ENCODE results near the gene DLG2. TPM values are rescaled to one million over a fixed set of nuclear protein-coding genes. Genes with fewer than 3 reads are reported as not detected.

The DLG2 gene
- total and polyA plus RNA-seq, 2 of the 8 experiments (the other 6 are each of a cell fraction or from before 2014, with no cell fraction given), result 1.7 to 14.3 TPM

GRCh38 chr11:83914995-83915394 is 1712.1 kb downstream of the DLG2 start:
- H4K5ac ChIP-seq (ENCODE audit: insufficient read length, low read depth, low read length), result no peak overlapping the region
- no peak overlapping the region for H3K4me3 ChIP-seq (ENCODE audit: extremely low read depth in 1 of 4, insufficient read depth in 2 of 4, low read depth in 3 of 4, low read length in 4 of 4)
- 0 out of 2 replicates have a peak overlapping the region, but pooled peaks have one; percentile 24 for H2AFZ ChIP-seq (ENCODE audit: low read length)
- H3K9me3 ChIP-seq (ENCODE audit: insufficient read depth in 2 of 2, low read depth in 1 of 2, low read length in 1 of 2), result no peaks in the 10 kb centered on the region
- no peak overlapping the region for H3K4me2 ChIP-seq (ENCODE audit: insufficient read depth in 1 of 2, low read depth in 2 of 2, low read length in 2 of 2)
- H3K23ac ChIP-seq (ENCODE audit: insufficient read length), result no peak overlapping the region
- H3K27ac ChIP-seq (ENCODE audit: low read depth, low read length), result no peak overlapping the region
- H4K20me1 ChIP-seq (replicated peaks in 1 of 2; ENCODE audit: control insufficient read depth in 1 of 2, insufficient read depth in 2 of 2, low read length in 2 of 2), result no peaks in the 10 kb centered on the region
- ChIA-PET CTCF (ENCODE audit: partially characterized antibody) (interaction anchor here (1.0 to 1.1 kb wide), 2 partner anchors 9 to 12 kb away, joined by 4 read pairs; no protein-coding TSS in a partner anchor), POLR2A (ENCODE audit: partially characterized antibody) (no interaction called here)
- no peak overlapping the region for H2BK20ac ChIP-seq (ENCODE audit: low read length)
- H3K27me3 ChIP-seq (replicated peaks in 1 of 4; ENCODE audit: control insufficient read depth in 3 of 4, extremely low read depth in 1 of 4, insufficient read depth in 3 of 4, low read length in 3 of 4), result no peaks in the 10 kb centered on the region
- H3K79me1 ChIP-seq (ENCODE audit: low read depth, low read length), result no peaks in the 10 kb centered on the region
- H3K14ac ChIP-seq (ENCODE audit: insufficient read length), result no peak overlapping the region
- no peak overlapping the region for H3K18ac ChIP-seq (ENCODE audit: extremely low read depth, low read length)
- H3K4me1 ChIP-seq (replicated peaks in 1 of 4; ENCODE audit: control insufficient read depth in 3 of 4, insufficient read depth in 4 of 4, low read length in 3 of 4), result no peaks in the 10 kb centered on the region
- H3K79me2 ChIP-seq (ENCODE audit: control insufficient read depth in 1 of 2, insufficient read depth in 2 of 2, low read length in 2 of 2), result no peaks in the 10 kb centered on the region
- no peak overlapping the region for H4K91ac ChIP-seq (replicated peaks; ENCODE audit: insufficient read length, low read length)
- H2BK5ac ChIP-seq (ENCODE audit: low read depth, low read length), result no peak overlapping the region
- no peak overlapping the region for H4K8ac ChIP-seq (ENCODE audit: extremely low read depth, insufficient read depth, low read length)
- no peak for FAIRE-seq
- H2BK15ac ChIP-seq (ENCODE audit: low read length), result no peak overlapping the region
- DNase-seq (ENCODE audit: low read depth in 1 of 2, low spot score in 2 of 2), result no peak
- no peak overlapping the region for H3K56ac ChIP-seq (replicated peaks; ENCODE audit: insufficient read length, low read depth, low read length)
- H2AK5ac ChIP-seq (ENCODE audit: low read depth, low read length), result no peak overlapping the region
- no peaks in the 10 kb centered on the region for H3K23me2 ChIP-seq (ENCODE audit: low read depth, low read length)
- no peak overlapping the region for H3K4ac ChIP-seq (replicated peaks; ENCODE audit: insufficient read length, low read depth, low read length)
- H2BK12ac ChIP-seq (ENCODE audit: low read depth, low read length), result no peak overlapping the region
- H3K9ac ChIP-seq (replicated peaks in 1 of 4; ENCODE audit: extremely low read depth in 1 of 4, low read depth in 3 of 4, low read length in 3 of 4), result no peak overlapping the region
- no peak overlapping the region for H2BK120ac ChIP-seq (replicated peaks; ENCODE audit: low read depth, low read length)
- no peaks in the 10 kb centered on the region for H3K36me3 ChIP-seq (ENCODE audit: control insufficient read depth in 2 of 4, insufficient read depth in 4 of 4, low read length in 3 of 4)
- no peak for TF ChIP-seq CTCF (IDR thresholded peaks at IDR 0.05; ENCODE audit: control extremely low read depth in 1 of 3, insufficient read depth in 1 of 3, low read depth in 1 of 3, low read length in 3 of 3)
- no peak for TF ChIP-seq ASH2L (IDR thresholded peaks at IDR 0.05; ENCODE audit: low read length)
- TF ChIP-seq FOSL1 (IDR thresholded peaks at IDR 0.05; ENCODE audit: insufficient read depth, low read depth, low read length), result no peak
- no peak for TF ChIP-seq RNF2 (IDR thresholded peaks at IDR 0.05; ENCODE audit: borderline replicate concordance, low read depth, low read length, missing control alignments, poor library complexity, severe bottlenecking)
- no peak for TF ChIP-seq TAF1 (IDR thresholded peaks at IDR 0.05; ENCODE audit: low read depth, low read length)
- TF ChIP-seq HDAC2 (IDR thresholded peaks at IDR 0.05; ENCODE audit: borderline replicate concordance in 1 of 2, low read depth in 2 of 2, low read length in 2 of 2), result no peak
- TF ChIP-seq GTF2F1 (IDR thresholded peaks at IDR 0.05; ENCODE audit: borderline replicate concordance, low read depth, low read length), result no peak
- TF ChIP-seq CHD1 (IDR thresholded peaks at IDR 0.05; ENCODE audit: low read depth, low read length), result no peak
- no peak for TF ChIP-seq EGR1 (IDR thresholded peaks at IDR 0.05; ENCODE audit: borderline replicate concordance, low read depth, low read length)
- TF ChIP-seq JUN (IDR thresholded peaks at IDR 0.05; ENCODE audit: low read depth, low read length), result no peak
- no peak for TF ChIP-seq SP1 (IDR thresholded peaks at IDR 0.05; ENCODE audit: low read depth, low read length)
- no peak for TF ChIP-seq CEBPB (IDR thresholded peaks at IDR 0.05; ENCODE audit: low read depth, low read length)
- TF ChIP-seq KDM1A (IDR thresholded peaks at IDR 0.05; ENCODE audit: borderline replicate concordance, low read length), result no peak
